SK-N-SH treated with all-trans-retinoic acid at 6 μM for 48 hours (cell line): ENCODE results near the gene ENOPH1.
"Not testable (repeated sequence)": the region's sequence is repeated elsewhere in the genome, so short reads cannot be mapped to it uniquely, and the experiment has no call there.

Source experiments
- ATAC-seq: fragments of 200-7000 bp; cut with Tn5 transposase; 3 replicates; pipeline ENCODE4 v1.9.1; 2020; ENCODE audit warnings: mild to moderate bottlenecking, moderate library complexity
- ARNTL ChIP-seq: fragments of 450-650 bp; formaldehyde crosslinking; IDR thresholded peaks from 2 replicates; pipeline ENCODE4 v1.5.0; 2020; ENCODE audit warnings: low read depth, mild to moderate bottlenecking, moderate library complexity, borderline replicate concordance
- BACH2 ChIP-seq: fragments of 250-450 bp; sonication (Bioruptor Pico); IDR thresholded peaks from 2 replicates; pipeline ENCODE4 v1.9.0; 2021; ENCODE audit warnings: mild to moderate bottlenecking, borderline replicate concordance
- GLIS3 ChIP-seq: fragments of 250-450 bp; sonication (Bioruptor Pico); IDR thresholded peaks from 2 replicates; pipeline ENCODE4 v1.5.0; 2020; ENCODE audit warnings: mild to moderate bottlenecking, moderate library complexity
- ISL1 ChIP-seq: fragments of 250-450 bp; sonication (Bioruptor Pico); IDR thresholded peaks from 2 replicates; pipeline ENCODE4 v2.1.2; 2022; ENCODE audit warnings: mild to moderate bottlenecking, moderate library complexity
- OSR1 ChIP-seq: fragments of 250-450 bp; sonication (Bioruptor Pico); IDR thresholded peaks from 2 replicates; pipeline ENCODE4 v1.8.0; 2022; ENCODE audit warnings: moderate library complexity, mild to moderate bottlenecking, inconsistent platforms
- POU6F1 ChIP-seq: fragments of 250-450 bp; sonication (Bioruptor Pico); IDR thresholded peaks from 2 replicates; pipeline ENCODE4 v1.8.0; 2021; ENCODE audit warnings: low read depth, mild to moderate bottlenecking, moderate library complexity, borderline replicate concordance
- PPARA ChIP-seq: fragments of 250-450 bp; sonication (Bioruptor Pico); IDR thresholded peaks from 2 replicates; pipeline ENCODE4 v1.5.0; 2020; ENCODE audit warnings: mild to moderate bottlenecking, borderline replicate concordance
- RARB ChIP-seq: fragments of 250-450 bp; sonication (Bioruptor Pico); IDR thresholded peaks from 2 replicates; pipeline ENCODE4 v1.8.0; 2021; ENCODE audit warnings: mild to moderate bottlenecking, moderate library complexity
- SNAI2 ChIP-seq: fragments of 250-450 bp; sonication (Bioruptor Pico); IDR thresholded peaks from 2 replicates; pipeline ENCODE4 v1.5.0; 2020; ENCODE audit warnings: mild to moderate bottlenecking, moderate library complexity
- TCF4 ChIP-seq: fragments of 250-450 bp; sonication (Bioruptor Pico); IDR thresholded peaks from 2 replicates; pipeline ENCODE4 v1.8.0; 2021; ENCODE audit warnings: mild to moderate bottlenecking, moderate library complexity, borderline replicate concordance
- TOX ChIP-seq: fragments of 250-450 bp; sonication (Bioruptor Pico); IDR thresholded peaks from 2 replicates; pipeline ENCODE4 v1.8.0; 2021; ENCODE audit warnings: mild to moderate bottlenecking, moderate library complexity, borderline replicate concordance
- ZC3H10 ChIP-seq: fragments of 250-450 bp; sonication (Bioruptor Pico); IDR thresholded peaks from 2 replicates; pipeline ENCODE4 v1.5.1; 2021; ENCODE audit warnings: mild to moderate bottlenecking, moderate library complexity
- ZFP3 ChIP-seq: fragments of 250-450 bp; sonication (Bioruptor Pico); IDR thresholded peaks from 2 replicates; pipeline ENCODE4 v1.5.0; 2020; ENCODE audit warnings: mild to moderate bottlenecking, moderate library complexity
- ZFP30 ChIP-seq: fragments of 450-650 bp; formaldehyde crosslinking; IDR thresholded peaks from 2 replicates; pipeline ENCODE4 v1.5.0; 2022; ENCODE audit warnings: mild to moderate bottlenecking, moderate library complexity
- ZNF565 ChIP-seq: fragments of 450-650 bp; formaldehyde crosslinking; conservative IDR thresholded peaks from 2 replicates; pipeline ENCODE4 v1.5.0; 2020; ENCODE audit warnings: low read depth, mild to moderate bottlenecking, moderate library complexity
- ZNF70 ChIP-seq: fragments of 450-650 bp; formaldehyde crosslinking; IDR thresholded peaks from 2 replicates; pipeline ENCODE4 v1.5.0; 2020; ENCODE audit warnings: mild to moderate bottlenecking, moderate library complexity
- ZNF8 ChIP-seq: fragments of 450-650 bp; formaldehyde crosslinking; IDR thresholded peaks from 2 replicates; pipeline ENCODE4 v1.5.0; 2020; ENCODE audit warnings: mild to moderate bottlenecking, moderate library complexity
- TF ChIP-seq, protein P1 (sequence below): fragments of 250-450 bp; sonication (Bioruptor Pico); IDR thresholded peaks from 2 replicates; pipeline ENCODE4 v1.5.1; 2021; ENCODE audit warnings: mild to moderate bottlenecking, moderate library complexity
- TF ChIP-seq, protein P2 (sequence below): fragments of 250-450 bp; sonication (Bioruptor Pico); IDR thresholded peaks from 2 replicates; pipeline ENCODE4 v1.5.0; 2020; ENCODE audit warnings: mild to moderate bottlenecking, moderate library complexity
- TF ChIP-seq, protein P3 (sequence below): fragments of 250-450 bp; sonication (Bioruptor Pico); IDR thresholded peaks from 2 replicates; pipeline ENCODE4 v1.5.1; 2020; ENCODE audit warnings: low read depth, mild to moderate bottlenecking, moderate library complexity
- TF ChIP-seq, protein P4 (sequence below): fragments of 250-450 bp; sonication (Bioruptor Pico); IDR thresholded peaks from 2 replicates; pipeline ENCODE4 v1.8.0; 2020; ENCODE audit warnings: mild to moderate bottlenecking, moderate library complexity, borderline replicate concordance

ENOPH1 gene

DNA sequence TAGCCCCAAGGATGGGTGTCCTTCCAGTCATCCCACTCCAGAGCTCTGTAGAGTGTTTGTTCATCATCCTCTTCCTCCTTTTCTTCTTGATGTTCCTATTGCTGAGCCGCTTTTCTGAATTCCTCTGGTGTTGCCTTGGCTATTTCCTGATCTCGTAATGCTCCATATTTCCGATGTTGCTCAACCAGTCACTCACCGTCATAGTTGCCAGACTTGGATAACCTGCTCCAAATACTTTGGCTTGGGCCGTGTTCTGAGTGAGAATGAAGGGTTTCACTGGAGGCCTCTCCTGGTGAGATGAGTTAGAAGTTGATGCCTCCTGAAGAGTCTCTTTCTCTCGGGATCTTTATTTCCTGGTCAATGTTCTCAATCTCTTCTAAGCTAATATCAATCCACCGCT, 28.8 kb upstream of the ENOPH1 start (continued):
- TF ChIP-seq ZNF565 (no peak), PPARA (no peak), ZFP3 (CRISPR knock-in tag) (no peak), SNAI2 (CRISPR knock-in tag) (no peak)

DNA sequence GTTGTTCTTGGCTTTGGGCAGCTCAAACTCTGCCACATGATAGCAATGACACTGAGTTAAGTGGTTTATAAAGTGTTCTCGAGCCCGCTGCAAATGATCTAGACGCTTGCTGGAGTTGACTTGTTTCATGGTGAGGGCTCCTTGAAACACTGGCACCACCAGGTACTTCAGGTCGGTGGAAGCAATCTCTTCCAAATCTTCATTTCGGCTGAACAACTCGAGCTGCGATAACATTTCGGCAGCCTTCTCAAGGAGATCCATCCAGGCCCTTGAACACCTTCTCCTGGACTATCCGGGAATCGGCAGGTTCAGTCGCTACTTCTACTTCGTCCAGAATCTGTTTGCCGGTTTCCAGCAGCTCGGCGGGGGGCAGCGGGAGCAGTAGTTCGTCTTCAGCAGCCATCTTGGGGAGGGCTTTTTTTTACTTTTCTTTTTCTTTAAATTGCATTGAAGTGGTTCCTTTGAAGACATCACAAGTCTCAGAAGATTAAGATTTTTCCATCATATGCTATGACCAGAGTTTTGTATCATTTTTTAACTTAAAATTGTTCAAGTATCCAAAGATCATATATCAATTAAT, 28.1 kb upstream of the ENOPH1 start:
- no peak for ATAC-seq
- TF ChIP-seq TOX (CRISPR knock-in tag) (no peak), ZNF8 (CRISPR knock-in tag) (no peak), ISL1 (no peak), RARB (no peak), SNAI2 (CRISPR knock-in tag) (no peak), ZFP30 (no peak), ARNTL (CRISPR knock-in tag) (no peak), BACH2 (CRISPR knock-in tag) (no peak), POU6F1 (CRISPR knock-in tag) (no peak), PPARA (no peak), GLIS3 (CRISPR knock-in tag) (no peak), ZC3H10 (CRISPR knock-in tag) (no peak), OSR1 (no peak)
- TF ChIP-seq, protein P1, sequence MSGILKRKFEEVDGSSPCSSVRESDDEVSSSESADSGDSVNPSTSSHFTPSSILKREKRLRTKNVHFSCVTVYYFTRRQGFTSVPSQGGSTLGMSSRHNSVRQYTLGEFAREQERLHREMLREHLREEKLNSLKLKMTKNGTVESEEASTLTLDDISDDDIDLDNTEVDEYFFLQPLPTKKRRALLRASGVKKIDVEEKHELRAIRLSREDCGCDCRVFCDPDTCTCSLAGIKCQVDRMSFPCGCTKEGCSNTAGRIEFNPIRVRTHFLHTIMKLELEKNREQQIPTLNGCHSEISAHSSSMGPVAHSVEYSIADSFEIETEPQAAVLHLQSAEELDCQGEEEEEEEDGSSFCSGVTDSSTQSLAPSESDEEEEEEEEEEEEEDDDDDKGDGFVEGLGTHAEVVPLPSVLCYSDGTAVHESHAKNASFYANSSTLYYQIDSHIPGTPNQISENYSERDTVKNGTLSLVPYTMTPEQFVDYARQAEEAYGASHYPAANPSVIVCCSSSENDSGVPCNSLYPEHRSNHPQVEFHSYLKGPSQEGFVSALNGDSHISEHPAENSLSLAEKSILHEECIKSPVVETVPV (CRISPR knock-in tag), result no peak

DNA sequence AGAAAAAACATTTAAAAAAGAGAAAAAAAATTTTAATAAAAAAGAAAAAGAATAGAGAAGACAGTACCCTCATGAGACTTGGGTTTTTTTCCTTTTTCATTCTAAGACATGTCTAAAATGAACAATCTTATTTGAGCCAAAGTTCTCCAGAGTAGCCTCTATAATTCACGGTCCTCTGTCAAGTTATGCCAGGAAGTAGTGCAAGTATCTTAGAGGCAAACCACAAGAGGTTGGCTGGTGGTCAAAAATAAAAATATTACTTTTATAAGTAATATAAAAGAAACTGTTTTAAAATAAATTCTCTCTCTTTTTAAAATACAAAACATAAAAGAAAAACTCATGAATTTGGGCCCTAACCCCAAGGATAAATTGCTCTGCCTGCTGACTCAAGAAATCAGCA, 26.7 kb upstream of the ENOPH1 start:
- no peak for TF ChIP-seq BACH2 (CRISPR knock-in tag)
- TF ChIP-seq ZNF565, result no peak
- no peak for TF ChIP-seq ZFP3 (CRISPR knock-in tag)
- TF ChIP-seq, protein P2, sequence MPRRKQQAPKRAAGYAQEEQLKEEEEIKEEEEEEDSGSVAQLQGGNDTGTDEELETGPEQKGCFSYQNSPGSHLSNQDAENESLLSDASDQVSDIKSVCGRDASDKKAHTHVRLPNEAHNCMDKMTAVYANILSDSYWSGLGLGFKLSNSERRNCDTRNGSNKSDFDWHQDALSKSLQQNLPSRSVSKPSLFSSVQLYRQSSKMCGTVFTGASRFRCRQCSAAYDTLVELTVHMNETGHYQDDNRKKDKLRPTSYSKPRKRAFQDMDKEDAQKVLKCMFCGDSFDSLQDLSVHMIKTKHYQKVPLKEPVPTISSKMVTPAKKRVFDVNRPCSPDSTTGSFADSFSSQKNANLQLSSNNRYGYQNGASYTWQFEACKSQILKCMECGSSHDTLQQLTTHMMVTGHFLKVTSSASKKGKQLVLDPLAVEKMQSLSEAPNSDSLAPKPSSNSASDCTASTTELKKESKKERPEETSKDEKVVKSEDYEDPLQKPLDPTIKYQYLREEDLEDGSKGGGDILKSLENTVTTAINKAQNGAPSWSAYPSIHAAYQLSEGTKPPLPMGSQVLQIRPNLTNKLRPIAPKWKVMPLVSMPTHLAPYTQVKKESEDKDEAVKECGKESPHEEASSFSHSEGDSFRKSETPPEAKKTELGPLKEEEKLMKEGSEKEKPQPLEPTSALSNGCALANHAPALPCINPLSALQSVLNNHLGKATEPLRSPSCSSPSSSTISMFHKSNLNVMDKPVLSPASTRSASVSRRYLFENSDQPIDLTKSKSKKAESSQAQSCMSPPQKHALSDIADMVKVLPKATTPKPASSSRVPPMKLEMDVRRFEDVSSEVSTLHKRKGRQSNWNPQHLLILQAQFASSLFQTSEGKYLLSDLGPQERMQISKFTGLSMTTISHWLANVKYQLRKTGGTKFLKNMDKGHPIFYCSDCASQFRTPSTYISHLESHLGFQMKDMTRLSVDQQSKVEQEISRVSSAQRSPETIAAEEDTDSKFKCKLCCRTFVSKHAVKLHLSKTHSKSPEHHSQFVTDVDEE (CRISPR knock-in tag), result no peak
- TF ChIP-seq ISL1, result no peak
- no peak for TF ChIP-seq ARNTL (CRISPR knock-in tag)
- TF ChIP-seq, protein P3, sequence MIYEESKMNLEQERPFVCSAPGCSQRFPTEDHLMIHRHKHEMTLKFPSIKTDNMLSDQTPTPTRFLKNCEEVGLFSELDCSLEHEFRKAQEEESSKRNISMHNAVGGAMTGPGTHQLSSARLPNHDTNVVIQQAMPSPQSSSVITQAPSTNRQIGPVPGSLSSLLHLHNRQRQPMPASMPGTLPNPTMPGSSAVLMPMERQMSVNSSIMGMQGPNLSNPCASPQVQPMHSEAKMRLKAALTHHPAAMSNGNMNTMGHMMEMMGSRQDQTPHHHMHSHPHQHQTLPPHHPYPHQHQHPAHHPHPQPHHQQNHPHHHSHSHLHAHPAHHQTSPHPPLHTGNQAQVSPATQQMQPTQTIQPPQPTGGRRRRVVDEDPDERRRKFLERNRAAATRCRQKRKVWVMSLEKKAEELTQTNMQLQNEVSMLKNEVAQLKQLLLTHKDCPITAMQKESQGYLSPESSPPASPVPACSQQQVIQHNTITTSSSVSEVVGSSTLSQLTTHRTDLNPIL (CRISPR knock-in tag), result no peak
- no peak for TF ChIP-seq TOX (CRISPR knock-in tag)
- TF ChIP-seq TCF4 (CRISPR knock-in tag), result no peak
- no peak for TF ChIP-seq ZNF70 (CRISPR knock-in tag)
- TF ChIP-seq, protein P4, sequence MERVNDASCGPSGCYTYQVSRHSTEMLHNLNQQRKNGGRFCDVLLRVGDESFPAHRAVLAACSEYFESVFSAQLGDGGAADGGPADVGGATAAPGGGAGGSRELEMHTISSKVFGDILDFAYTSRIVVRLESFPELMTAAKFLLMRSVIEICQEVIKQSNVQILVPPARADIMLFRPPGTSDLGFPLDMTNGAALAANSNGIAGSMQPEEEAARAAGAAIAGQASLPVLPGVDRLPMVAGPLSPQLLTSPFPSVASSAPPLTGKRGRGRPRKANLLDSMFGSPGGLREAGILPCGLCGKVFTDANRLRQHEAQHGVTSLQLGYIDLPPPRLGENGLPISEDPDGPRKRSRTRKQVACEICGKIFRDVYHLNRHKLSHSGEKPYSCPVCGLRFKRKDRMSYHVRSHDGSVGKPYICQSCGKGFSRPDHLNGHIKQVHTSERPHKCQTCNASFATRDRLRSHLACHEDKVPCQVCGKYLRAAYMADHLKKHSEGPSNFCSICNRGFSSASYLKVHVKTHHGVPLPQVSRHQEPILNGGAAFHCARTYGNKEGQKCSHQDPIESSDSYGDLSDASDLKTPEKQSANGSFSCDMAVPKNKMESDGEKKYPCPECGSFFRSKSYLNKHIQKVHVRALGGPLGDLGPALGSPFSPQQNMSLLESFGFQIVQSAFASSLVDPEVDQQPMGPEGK (CRISPR knock-in tag), result no peak
- TF ChIP-seq PPARA, result no peak
- no peak for TF ChIP-seq ZFP30
- TF ChIP-seq GLIS3 (CRISPR knock-in tag), result no peak
- TF ChIP-seq POU6F1 (CRISPR knock-in tag), result no peak
- TF ChIP-seq RARB, result no peak
- TF ChIP-seq SNAI2 (CRISPR knock-in tag), result no peak
- TF ChIP-seq ZC3H10 (CRISPR knock-in tag), result no peak
- TF ChIP-seq ZNF8 (CRISPR knock-in tag), result no peak
- TF ChIP-seq, protein P1 (CRISPR knock-in tag), result no peak

GRCh38 chr4:82415061-82415460, 15.3 kb upstream of the ENOPH1 start:
- not testable (repeated sequence) for ATAC-seq

More for the DNA sequence above, 26.7 kb upstream of the ENOPH1 start:
- peak; percentile 69; the same call in 2 of the 3 replicates for ATAC-seq
